ENCODE measurements around the gene TCEA2.

The TCEA2 gene

GRCh38 chr20:64067733-64068307, 4.8 kb downstream of the TCEA2 start:
- no peak for DNase-seq

- no peak for DNase-seq
Measured at GRCh38 chr20:64068386-64069208, 5.6 kb downstream of the TCEA2 start.

- DNase-seq, result no peak
Measured at GRCh38 chr20:64069209-64069613, 6.2 kb downstream of the TCEA2 start.

GRCh38 chr20:64069614-64070243, 6.7 kb downstream of the TCEA2 start:
- no peak for DNase-seq

GRCh38 chr20:64070244-64070993, 7.4 kb downstream of the TCEA2 start:
- DNase-seq, result no peak

- DNase-seq, result no peak
Measured at GRCh38 chr20:64071341-64072332, 8.6 kb downstream of the TCEA2 start.

GRCh38 chr20:64072498-64073063, 9.6 kb downstream of the TCEA2 start:
- no peak for DNase-seq

GRCh38 chr20:64073476-64074183, 10.6 kb downstream of the TCEA2 start:
- DNase-seq, result no peak

GRCh38 chr20:64074184-64074789, 11.3 kb downstream of the TCEA2 start:
- DNase-seq, result no peak

- DNase-seq, result no peak
Measured at GRCh38 chr20:64074963-64075362, 12.0 kb downstream of the TCEA2 start.

- no peak for DNase-seq
Measured at GRCh38 chr20:64075556-64075955, 12.6 kb downstream of the TCEA2 start.

GRCh38 chr20:64076061-64076997, 13.3 kb downstream of the TCEA2 start:
- no peak for DNase-seq

- no peak for DNase-seq
Measured at GRCh38 chr20:64077094-64077493, 14.1 kb downstream of the TCEA2 start.

GRCh38 chr20:64077541-64077875, 14.5 kb downstream of the TCEA2 start:
- no peak for DNase-seq

- DNase-seq, result no peak
Measured at GRCh38 chr20:64077876-64078551, 15.0 kb downstream of the TCEA2 start.

- no peak for DNase-seq
Measured at GRCh38 chr20:64078934-64079272, 15.9 kb downstream of the TCEA2 start.

- peak; percentile 63 for DNase-seq
Measured at GRCh38 chr20:64079273-64080012, 16.4 kb downstream of the TCEA2 start, which contains the start of gene RGS19. Gene RGS19, minus strand, starts transcription at chr20:64079518. Its CDS starts 2,632 bp downstream, at chr20:64076886.

Measured in NCI-H2171 (cell line).